OCI-LY7 (cell line): ENCODE results near the gene SH2B2. TPM values are rescaled to one million over a fixed set of nuclear protein-coding genes. Genes with fewer than 3 reads are reported as not detected.
A peak's percentile ranks its signal among the peaks of the same experiment; 100 is the strongest.
"Not testable (repeated sequence)": the region's sequence is repeated elsewhere in the genome, so short reads cannot be mapped to it uniquely, and the experiment has no call there.

Source experiments
- BruUV-seq: library from RNA; stranded (reverse); fragments of 400-500 nt; replicated peaks from 2 replicates; lab custom pipeline; 2021; lab: Mats Ljungman, UMichigan
- CTCF ChIA-PET: fragments of 300-600 bp; sonication (Branson Sonifier 250); formaldehyde crosslinking; loops from one replicate; lab custom pipeline; 2022; ENCODE audit warnings: antibody characterized with exemption; ENCODE audit not compliant: unreplicated experiment; lab: Charles Lee
- POLR2A ChIA-PET: fragments of 300-600 bp; sonication (Branson Sonifier 250); formaldehyde crosslinking; loops from one replicate; lab custom pipeline; 2022; ENCODE audit warnings: antibody characterized with exemption; lab: Charles Lee
- DNase-seq: peaks from one replicate; pipeline ENCODE4 v3.0.0-alpha.2; 2015; ENCODE audit warnings: low spot score
- H2AFZ ChIP-seq: fragments of 200-600 bp; sonication (generic), shearing (Covaris generic); 2 replicates; pipeline ENCODE4 v1.6.1; 2014; ENCODE audit warnings: mild to moderate bottlenecking, antibody characterized with exemption, low read length, moderate library complexity
- H3K27ac ChIP-seq: fragments of 200-600 bp; sonication (generic); 2 replicates; pipeline ENCODE4 v1.5.1; 2014; ENCODE audit warnings: mixed run types, low read depth, mild to moderate bottlenecking, moderate library complexity, low read length, inconsistent platforms; ENCODE audit not compliant: poor library complexity, severe bottlenecking
- H3K36me3 ChIP-seq: fragments of 200-600 bp; sonication (generic); 2 replicates; pipeline ENCODE4 v1.6.1; 2014; ENCODE audit warnings: mild to moderate bottlenecking, antibody characterized with exemption, low read length, moderate library complexity, mixed read lengths; ENCODE audit not compliant: insufficient read depth
- H3K4me1 ChIP-seq: fragments of 200-600 bp; sonication (generic); 2 replicates; pipeline ENCODE4 v1.5.1; 2014; ENCODE audit warnings: mild to moderate bottlenecking, low read length; ENCODE audit not compliant: insufficient read depth, poor library complexity, severe bottlenecking
- H3K4me2 ChIP-seq: fragments of 200-600 bp; sonication (generic); 2 replicates; pipeline ENCODE4 v1.6.1; 2014; ENCODE audit warnings: mild to moderate bottlenecking, low read length
- H3K4me3 ChIP-seq: fragments of 200-600 bp; sonication (generic); 2 replicates; pipeline ENCODE4 v1.5.1; 2014; ENCODE audit warnings: mild to moderate bottlenecking, low read depth, low read length; ENCODE audit not compliant: poor library complexity, severe bottlenecking
- H3K79me2 ChIP-seq: fragments of 200-600 bp; sonication (generic); 2 replicates; pipeline ENCODE4 v1.6.1; 2016; ENCODE audit warnings: low read depth, mild to moderate bottlenecking, low read length, moderate library complexity, mixed read lengths; ENCODE audit not compliant: insufficient read depth
- H3K9me2 ChIP-seq: fragments of 200-600 bp; sonication (generic); 2 replicates; pipeline ENCODE4 v1.6.1; 2016; ENCODE audit warnings: mild to moderate bottlenecking, low read length, mixed read lengths; ENCODE audit not compliant: insufficient read depth
- H3K9me3 ChIP-seq: fragments of 200-600 bp; sonication (generic); 2 replicates; pipeline ENCODE4 v1.6.1; 2014; ENCODE audit warnings: mild to moderate bottlenecking, mixed run types, low read length, mixed read lengths
- H4K20me1 ChIP-seq: fragments of 200-600 bp; sonication (generic); 2 replicates; pipeline ENCODE4 v1.6.1; 2014; ENCODE audit warnings: mild to moderate bottlenecking, antibody characterized with exemption, low read length, moderate library complexity, mixed read lengths; ENCODE audit not compliant: insufficient read depth
- CTCF ChIP-seq: fragments of 200-600 bp; sonication (generic); conservative IDR thresholded peaks from 2 replicates; pipeline ENCODE4 v1.5.1; 2014; ENCODE audit warnings: mild to moderate bottlenecking, antibody characterized with exemption, low read length, moderate library complexity, mixed read lengths
- EZH2phosphoT487 ChIP-seq: fragments of 200-600 bp; sonication (generic); IDR thresholded peaks from 2 replicates; pipeline ENCODE4 v1.6.1; 2018; ENCODE audit warnings: low read depth, borderline replicate concordance, mild to moderate bottlenecking, mixed run types, antibody characterized with exemption, low read length, moderate library complexity, mixed read lengths
- intact Hi-C: fragments of 100-400 bp; cut with micrococcal nuclease; formaldehyde crosslinking; loops from one replicate; pipeline ENCODE4 v1.10.0; 2022; ENCODE audit not compliant: unreplicated experiment
- total RNA-seq, 2 experiments: library from RNA; depleted of rRNA in 1 of 2; stranded (reverse); fragments of >200 nt in 1 of 2; shearing (Covaris generic) in 1 of 2; gene quantifications; 2 replicates each; pipeline ENCODE4 v1.2.3, GENCODE V29; 2014 to 2022

Gene SH2B2
- total RNA-seq, 2 experiments from 2014 or later: 42.0 to 131 TPM

- intact Hi-C loops: no loop called here
- DNase-seq: no peak
- ChIA-PET CTCF (no interaction called here), POLR2A (no interaction called here)
- no peaks in the 10 kb centered on the region for H3K79me2 ChIP-seq
- no peaks in the 10 kb centered on the region for H4K20me1 ChIP-seq
- no TSS peak for BruUV-seq
- TF ChIP-seq CTCF: peak; percentile 26; the same call in 1 of the 2 replicates
- no peak for TF ChIP-seq EZH2phosphoT487
- peaks cover 30% of the 10 kb centered on the region for H3K36me3 ChIP-seq
- no peaks in the 10 kb centered on the region for H3K9me3 ChIP-seq
- no peak overlapping the region for H2AFZ ChIP-seq
- no peak overlapping the region for H3K27ac ChIP-seq
- H3K9me2 ChIP-seq: no peaks in the 10 kb centered on the region
- peak overlapping the region; percentile 38; the same call in 1 of the 2 replicates for H3K4me2 ChIP-seq
- no peak overlapping the region for H3K4me3 ChIP-seq
- peaks cover 33% of the 10 kb centered on the region for H3K4me1 ChIP-seq
Measured at GRCh38 chr7:102326157-102326889, 39.7 kb downstream of the SH2B2 start.

- POLR2A ChIA-PET, H3K9me2 ChIP-seq, intact Hi-C loops, H3K9me3 ChIP-seq, H4K20me1 ChIP-seq, H2AFZ ChIP-seq, H3K4me3 ChIP-seq, H3K79me2 ChIP-seq, CTCF ChIA-PET, DNase-seq, BruUV-seq, H3K27ac ChIP-seq: not testable (repeated sequence)
- Histone ChIP-seq H3K4me1 (peaks cover 41% of the 10 kb centered on the region), H3K4me2 (peak overlapping the region; percentile 38; the same call in 1 of the 2 replicates), H3K36me3 (peaks cover 22% of the 10 kb centered on the region)
Measured at GRCh38 chr7:102327183-102327582, 40.5 kb downstream of the SH2B2 start.

GRCh38 chr7:102328863-102329262, 42.2 kb downstream of the SH2B2 start:
- H3K4me2 ChIP-seq: peak overlapping the region; percentile 32; the same call in 1 of the 2 replicates
- H3K9me2 ChIP-seq, CTCF ChIA-PET, H3K4me3 ChIP-seq, H3K36me3 ChIP-seq, BruUV-seq, H3K79me2 ChIP-seq, H2AFZ ChIP-seq, intact Hi-C loops, H3K27ac ChIP-seq, H4K20me1 ChIP-seq, H3K9me3 ChIP-seq, DNase-seq: not testable (repeated sequence)
- POLR2A ChIA-PET: interaction anchor here (1.2 kb wide), 1 partner anchor 38 kb away, joined by 3 read pairs; no protein-coding TSS in a partner anchor
- H3K4me1 ChIP-seq: peaks cover 56% of the 10 kb centered on the region

- H3K36me3 ChIP-seq, DNase-seq, H4K20me1 ChIP-seq, BruUV-seq, intact Hi-C loops, H3K4me3 ChIP-seq, H2AFZ ChIP-seq, CTCF ChIA-PET, H3K79me2 ChIP-seq, H3K9me2 ChIP-seq, H3K9me3 ChIP-seq: not testable (repeated sequence)
- Histone ChIP-seq H3K4me2 (peak overlapping the region; percentile 7; the same call in 1 of the 2 replicates), H3K27ac (peak overlapping the region; percentile 33), H3K4me1 (peaks cover 56% of the 10 kb centered on the region)
- POLR2A ChIA-PET: interaction anchor here (1.2 kb wide), 1 partner anchor 39 kb away, joined by 3 read pairs; no protein-coding TSS in a partner anchor
Measured at GRCh38 chr7:102329366-102329765, 42.7 kb downstream of the SH2B2 start.

- H4K20me1 ChIP-seq, H3K9me3 ChIP-seq, H3K36me3 ChIP-seq, BruUV-seq, H3K79me2 ChIP-seq, H3K9me2 ChIP-seq, DNase-seq: not testable (repeated sequence)
- H3K27ac ChIP-seq: peak overlapping the region; percentile 59
- H3K4me1 ChIP-seq: peaks cover 60% of the 10 kb centered on the region
- peak overlapping the region; percentile 79 for H2AFZ ChIP-seq
- intact Hi-C loops: loop anchor here (2.0 kb wide), 1 partner anchor 62 kb away; no protein-coding TSS in a partner anchor
- CTCF ChIA-PET: interaction anchor here (1.1 kb wide), 1 partner anchor 43 kb away, joined by 4 read pairs; no protein-coding TSS in a partner anchor
- peak overlapping the region; percentile 62 for H3K4me2 ChIP-seq
- peak overlapping the region; percentile 7 for H3K4me3 ChIP-seq
- POLR2A ChIA-PET: interaction anchor here (0.6 to 1.4 kb wide), 6 partner anchors 10 to 77 kb away, joined by 3 to 5 read pairs (median 4); no protein-coding TSS in a partner anchor
Measured at GRCh38 chr7:102330666-102331460, 44.2 kb downstream of the SH2B2 start.
